ENCODE data around the gene GMFB.
"Not testable (repeated sequence)": the region's sequence is repeated elsewhere in the genome, so short reads cannot be mapped to it uniquely, and the experiment has no call there.

GMFB gene

DNA sequence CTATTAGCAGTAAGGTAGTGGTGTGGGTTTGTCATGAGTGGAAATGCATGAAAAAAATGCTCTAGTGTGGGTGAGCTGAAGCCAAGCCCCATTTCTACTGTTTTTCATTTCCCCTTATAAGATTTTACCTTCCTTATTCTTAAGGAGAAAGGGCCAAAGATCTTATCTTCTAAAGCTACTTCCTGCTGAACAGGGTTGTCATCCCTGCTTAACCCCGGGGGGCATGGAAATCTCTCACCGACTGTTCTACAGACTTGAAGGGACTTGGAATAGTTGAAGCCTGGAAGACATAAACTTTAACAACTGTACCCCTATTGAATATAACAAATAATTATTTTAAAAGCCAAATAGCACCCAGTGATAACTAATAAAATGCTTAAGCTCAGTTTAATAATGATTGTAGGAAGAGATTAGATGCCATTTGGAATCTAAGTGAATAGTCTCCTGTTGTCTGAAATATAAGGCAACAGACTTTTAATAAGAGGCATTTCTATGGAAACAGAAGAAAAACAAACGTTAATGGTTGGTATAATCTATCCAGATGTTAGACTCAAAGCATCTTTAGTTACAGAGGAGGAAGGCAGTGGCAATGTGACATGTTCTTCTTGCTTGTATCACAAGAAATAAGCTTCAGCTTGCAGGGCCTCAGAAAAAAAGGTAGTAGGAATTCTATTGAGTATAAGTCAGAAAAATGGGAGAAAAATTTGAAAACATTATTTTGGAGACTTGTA, 1.8 kb upstream of the GMFB start:
- DNase-seq (ENCODE audit: low read depth), result no peak

DNA sequence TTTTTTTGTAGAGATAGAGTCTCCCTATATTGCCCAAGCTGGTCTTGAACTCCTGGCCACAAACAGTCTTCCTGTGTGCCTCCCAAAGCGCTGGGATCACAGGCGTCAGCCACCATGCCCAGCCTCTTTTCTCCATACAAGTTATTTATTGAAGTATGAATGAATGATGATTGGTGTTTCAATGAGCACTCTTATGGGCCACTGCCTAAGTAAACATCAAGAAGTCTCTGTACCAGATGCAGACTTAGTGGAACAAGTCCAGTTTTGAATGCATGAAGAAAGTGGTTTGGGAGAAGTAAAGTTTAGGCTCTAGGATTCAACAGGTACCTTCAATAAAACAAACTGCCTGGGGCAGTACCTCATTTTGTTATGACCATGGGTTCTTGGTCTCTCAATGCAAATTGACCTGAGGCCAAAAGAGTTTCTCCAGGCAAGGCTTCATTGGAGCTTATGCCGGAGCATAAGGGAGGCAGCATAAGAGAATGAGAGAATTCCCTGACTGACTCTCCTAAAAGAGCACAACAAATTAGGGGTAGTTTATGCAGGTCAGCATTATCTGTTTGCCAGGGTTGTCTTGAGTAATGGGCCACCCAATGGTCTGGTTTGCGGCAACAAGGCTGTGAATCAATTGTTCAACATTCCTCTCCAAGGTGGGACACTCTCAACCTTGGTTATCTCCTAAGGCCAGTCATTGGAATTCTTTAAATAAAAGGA, 1.1 kb upstream of the GMFB start:
- DNase-seq (ENCODE audit: low read depth), result no peak

DNA sequence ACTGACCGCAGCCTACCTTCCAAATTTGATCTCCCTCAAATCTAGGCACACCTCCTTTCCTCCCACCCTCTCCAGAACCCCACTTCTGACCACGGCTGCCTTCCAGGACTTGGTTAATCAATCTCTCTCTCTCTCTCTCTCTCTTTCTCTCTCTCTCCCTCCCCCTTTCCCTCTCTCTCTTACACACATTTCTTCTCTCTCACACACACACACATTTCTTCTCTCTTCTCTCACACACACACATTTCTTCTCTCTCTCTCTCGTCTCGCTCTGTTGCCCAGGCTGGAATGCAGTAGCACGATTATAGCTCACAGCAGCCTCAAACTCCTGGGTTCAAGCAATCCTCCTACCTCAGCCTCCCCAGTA, 521 bp upstream of the GMFB start:
- DNase-seq (ENCODE audit: low read depth), result no peak

DNA sequence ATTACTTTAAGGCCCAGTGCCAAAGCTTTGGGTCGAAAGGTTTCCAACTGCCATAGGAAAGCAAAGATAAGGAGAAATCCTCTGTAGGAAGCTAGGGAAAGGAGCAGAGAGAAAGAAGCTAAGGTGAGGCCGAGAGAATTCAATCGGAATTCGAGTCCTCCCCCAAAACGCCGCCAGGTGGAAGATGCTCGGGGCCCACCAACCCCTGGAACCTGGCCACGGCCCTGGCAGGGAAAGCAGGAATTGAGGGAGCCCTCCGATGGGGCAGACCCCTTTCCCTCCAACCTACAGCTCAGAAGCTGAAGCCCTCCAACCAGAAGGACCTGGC, 498 bp downstream of the GMFB start:
- DNase-seq (ENCODE audit: low read depth), result no peak

DNA sequence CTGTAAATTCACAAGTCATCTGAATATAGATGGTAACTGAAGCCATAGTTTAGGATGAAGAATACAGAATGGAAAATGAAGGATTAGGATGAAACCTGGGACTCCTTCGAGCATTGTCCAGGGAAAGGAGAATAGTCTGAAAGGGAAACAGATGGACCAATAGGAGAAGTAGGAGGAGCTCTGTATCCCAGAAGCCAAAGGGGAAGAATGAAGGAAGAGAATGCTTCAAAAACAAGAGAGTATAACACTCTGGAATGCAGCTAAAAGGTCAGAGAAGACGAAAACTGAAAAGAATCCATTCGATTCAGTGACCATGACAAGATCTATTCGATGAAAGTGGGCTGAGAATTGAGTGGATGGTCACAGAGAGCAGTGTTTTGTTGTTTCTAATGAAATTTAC, 1.0 kb downstream of the GMFB start:
- no peak for DNase-seq (ENCODE audit: low read depth)

DNA sequence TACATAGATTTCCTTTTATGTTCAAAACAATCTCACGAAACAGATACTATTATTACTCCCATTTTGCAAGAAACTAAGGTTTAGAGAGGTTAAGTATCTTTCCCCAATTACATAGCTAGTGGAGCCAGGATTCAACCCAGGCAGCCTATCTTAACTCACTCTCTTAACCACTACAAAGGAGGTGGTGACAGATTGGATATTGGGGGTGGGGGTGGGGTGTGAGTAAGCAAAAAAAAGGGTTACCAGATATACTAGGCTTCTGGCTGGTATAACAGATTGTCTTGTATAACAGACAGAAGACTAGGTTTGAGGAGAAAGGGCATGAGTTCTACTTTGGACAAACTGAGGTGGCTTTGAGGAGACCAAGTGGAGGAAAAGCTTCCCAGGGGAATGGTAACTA, 2.1 kb downstream of the GMFB start:
- no peak for DNase-seq (ENCODE audit: low read depth)

DNA sequence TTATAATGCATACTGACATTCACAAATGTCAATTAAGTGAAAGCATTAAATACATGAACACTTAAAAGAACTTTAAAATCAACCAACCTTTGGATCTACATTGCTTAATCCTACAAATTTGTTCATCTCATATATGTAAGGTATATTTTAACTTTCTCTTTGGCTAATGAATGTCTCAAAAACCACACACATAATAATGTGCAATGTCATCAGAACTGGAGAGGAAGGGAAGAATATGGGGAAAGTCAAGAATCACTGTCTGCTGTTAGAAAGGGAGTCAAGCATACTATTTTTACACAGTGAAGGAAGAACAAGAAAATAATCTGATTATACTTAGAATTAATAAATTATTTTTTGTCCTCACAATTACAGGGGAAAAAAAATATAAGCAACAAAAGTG, 4.9 kb downstream of the GMFB start:
- DNase-seq (ENCODE audit: low read depth), result no peak

DNA sequence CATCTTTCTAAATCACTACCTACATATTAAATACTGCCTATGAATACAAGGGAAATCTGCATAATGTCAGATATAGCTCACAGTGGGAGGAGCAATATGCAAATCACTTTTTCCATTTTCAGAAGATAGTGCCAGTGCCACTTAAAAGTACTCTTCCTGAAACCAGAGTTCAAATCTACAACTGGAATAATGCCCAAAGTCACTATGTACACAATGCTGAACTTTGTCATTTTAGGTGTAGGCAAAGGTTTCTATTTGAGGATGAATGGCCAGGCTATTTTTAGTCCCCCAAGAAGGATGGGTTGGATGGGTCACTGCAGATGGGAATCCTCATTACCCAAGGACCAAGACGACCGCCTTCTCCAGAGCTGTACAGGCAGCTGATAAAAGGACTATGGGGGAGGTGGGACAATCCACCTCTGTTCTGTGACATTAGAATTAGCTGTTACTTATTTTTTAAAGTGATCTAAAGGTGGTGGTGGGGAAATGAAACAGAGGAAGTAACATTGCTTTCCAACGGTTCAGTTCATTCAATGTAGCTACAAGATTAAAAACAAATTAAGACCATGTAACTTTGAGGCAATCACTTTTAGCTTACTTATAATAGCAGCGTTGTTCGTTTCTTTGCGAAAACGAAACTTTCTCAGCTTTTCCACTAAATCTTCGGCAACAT, 5.6 kb downstream of the GMFB start:
- no peak for DNase-seq (ENCODE audit: low read depth)

DNA sequence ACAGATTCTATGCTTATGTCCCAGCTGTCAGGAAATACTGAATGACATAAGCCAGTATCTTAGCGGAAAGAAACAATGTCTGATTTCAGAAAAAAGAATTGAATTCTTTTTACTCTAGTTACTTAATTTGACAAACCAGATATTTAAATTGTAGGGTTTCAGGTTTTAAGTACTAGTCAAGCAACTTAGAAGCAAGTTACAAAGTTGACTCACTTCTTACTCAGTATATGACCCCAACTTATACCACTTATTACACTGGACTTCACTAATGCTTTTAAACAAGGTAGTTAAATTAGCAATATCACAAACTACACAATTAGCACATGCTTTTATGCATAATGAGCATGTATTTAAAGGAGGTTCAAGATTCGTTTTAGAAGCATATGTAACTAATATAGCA, 7.1 kb downstream of the GMFB start:
- DNase-seq (ENCODE audit: low read depth), result no peak

DNA sequence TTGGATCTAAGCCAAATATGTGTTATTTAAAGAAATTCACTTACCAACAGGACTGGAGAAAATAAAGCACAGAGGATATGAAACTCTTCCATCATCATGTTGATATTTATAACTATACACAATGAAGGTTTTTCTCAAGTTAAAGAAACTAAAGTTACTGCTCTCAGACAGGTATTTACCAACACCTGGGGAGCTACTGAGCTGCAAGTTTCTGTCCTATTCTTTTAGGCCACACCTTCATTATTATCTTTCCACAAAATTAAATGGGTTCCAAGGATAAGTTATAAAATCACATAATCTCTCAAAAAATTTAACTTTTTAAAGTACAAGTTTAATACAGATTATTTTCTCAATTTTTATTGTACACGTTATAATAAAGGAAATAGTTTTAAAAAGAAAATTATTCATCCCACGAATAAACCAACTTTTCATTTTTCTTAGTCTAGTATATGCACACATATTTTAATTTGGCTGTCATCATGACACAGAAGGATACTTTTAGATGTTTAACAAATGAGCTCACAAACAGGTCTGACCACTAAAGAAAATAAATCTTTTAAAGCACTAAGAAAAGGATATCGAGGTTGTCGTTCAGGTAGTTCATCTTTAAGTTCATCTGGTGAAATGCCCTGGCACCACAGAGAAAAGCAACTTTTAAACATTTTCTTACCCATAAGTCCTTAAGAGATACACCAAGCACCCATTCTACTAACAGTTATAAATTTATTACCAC, 7.8 kb downstream of the GMFB start:
- no peak for DNase-seq (ENCODE audit: low read depth)

DNA sequence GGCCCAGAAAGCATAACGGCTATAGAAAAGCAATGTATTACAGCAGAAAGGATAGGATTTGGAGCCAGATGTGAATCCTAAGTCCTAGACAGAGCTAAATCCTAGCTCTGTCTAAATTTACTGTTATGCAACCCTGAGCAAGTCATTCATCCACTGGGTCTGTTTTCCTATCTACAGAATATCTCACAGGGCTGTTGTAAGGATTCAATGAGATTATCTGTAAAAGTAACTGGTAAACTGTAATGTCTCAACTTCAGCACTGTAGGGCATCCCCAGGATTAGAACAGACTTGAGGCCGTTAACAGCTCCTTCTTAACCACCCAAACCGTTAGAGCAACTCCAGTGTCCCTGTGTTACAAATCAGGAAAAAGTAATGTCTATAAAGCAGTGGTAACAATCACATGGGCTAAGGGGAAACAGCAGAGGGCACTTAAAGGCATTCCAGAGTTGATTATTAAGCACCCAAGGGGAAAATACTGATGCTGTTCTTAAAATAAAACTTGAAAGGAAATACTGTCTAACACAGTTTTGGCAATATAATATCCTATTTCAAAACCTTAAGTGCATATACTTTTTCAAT, 10.1 kb downstream of the GMFB start:
- DNase-seq (ENCODE audit: low read depth), result no peak

DNA sequence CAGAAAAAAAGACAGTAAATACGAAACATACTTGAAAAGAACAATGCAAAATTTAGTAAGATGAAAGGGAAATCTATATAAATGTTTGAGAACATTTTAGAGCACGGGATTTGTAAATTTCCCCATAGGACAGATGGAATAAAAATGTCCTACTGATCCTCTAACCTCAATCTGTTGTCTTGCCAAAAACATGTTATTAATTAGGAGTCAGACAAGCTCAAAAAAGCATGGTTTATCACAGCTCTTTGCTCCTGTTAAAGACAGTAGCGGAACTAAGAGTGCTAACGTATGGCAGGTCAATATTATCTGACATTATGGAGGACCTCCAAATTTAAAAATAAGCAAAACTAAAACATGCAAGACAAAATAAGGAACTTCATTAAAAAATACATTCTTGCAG, 12.9 kb downstream of the GMFB start:
- no peak for DNase-seq (ENCODE audit: low read depth)

DNA sequence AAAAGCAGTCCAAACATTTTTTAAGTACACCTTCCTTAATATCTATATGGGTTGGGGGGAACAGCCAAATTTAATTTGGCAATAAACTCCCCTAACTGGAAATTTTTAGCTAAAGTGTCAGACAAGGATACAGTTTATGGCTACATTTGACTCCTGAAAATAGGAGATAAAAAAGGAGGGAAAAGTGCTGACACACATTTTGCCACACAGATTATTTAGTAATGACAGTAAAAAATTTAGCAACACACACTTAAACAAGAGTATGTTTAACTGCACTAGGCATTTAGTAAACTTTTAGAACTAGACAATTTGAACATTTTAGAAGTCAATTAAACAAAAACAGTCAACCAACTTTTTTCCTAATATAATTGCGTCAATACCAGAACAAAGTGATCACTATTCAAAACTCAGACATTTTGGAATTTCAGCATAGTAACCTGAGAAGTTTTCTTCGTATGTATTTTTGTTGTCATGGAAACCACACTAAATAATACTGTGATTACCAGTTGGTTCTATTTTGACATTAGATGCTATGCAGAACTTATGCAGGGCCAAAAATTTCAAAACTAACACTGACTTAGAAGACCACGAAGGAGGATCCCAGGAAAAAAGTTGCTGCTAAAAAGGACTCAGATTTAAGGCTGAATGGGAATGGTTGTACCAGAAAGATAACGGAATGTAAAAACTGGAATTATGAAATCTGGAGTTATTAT, 13.4 kb downstream of the GMFB start:
- DNase-seq (ENCODE audit: low read depth), result no peak

DNA sequence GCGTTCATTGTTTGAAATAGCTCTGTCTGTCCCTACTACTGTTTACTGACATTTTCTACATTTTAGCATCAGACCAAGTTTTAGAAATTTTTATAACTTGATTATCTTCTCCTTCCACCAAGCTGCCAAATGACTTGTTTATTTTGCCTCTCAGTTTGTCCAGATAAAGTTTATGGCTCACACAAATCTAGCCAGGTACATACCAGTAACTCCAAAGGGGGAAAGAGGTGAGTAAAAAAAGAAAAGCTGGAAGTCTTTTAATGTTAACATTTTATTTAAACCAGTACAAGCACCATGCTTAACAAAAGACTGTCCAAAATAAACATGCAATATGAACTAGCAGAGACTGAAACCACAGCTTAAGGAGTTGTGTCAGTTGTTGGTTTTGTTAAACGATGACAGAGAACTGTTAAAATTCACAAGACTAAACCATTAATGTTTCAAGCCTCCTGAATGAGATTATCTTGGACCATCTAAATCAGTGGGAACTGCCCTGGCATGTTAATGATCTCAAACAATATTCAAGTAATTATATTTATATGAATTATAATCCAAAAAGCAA, 14.5 kb downstream of the GMFB start:
- DNase-seq (ENCODE audit: low read depth), result no peak

DNA sequence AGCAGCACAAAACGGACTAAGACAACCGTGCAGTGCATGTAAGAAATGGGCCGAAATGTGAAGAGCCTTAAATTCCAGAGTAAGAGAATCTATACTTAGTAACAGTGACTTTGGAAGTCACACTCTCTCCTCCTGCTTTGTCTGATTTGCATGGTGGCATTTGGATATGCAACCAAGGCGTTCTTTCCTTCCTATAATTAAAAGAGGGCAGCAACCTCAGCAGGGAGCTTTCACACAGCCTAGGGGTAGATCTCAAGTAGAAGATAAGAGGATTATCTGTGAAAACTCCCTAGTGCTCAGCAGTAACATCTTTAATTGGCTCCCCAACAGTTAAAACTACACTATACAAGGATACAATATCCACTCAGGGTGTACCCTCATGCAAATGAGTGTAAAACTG, 16.5 kb downstream of the GMFB start:
- DNase-seq (ENCODE audit: low read depth), result no peak

DNA sequence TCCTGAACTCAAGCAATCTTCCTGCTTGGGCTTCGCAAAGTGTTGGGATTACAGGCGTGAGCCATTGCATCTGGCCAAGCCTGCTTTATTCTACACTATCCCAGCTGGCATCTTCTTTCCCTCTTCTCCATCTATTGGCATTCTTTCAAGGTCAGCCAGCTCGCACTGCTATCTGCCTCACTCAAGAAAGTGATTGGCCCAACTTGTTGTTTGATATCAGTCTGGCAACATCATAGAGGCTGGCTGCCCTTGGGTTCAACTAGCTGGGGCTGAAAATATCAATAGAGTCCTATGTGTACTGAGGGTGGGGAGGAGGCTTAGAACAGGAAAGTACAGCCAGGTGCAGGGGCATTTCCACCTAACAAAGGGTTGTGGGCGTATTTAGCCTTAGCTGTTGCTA, 17.1 kb downstream of the GMFB start:
- DNase-seq (ENCODE audit: low read depth), result no peak

DNA sequence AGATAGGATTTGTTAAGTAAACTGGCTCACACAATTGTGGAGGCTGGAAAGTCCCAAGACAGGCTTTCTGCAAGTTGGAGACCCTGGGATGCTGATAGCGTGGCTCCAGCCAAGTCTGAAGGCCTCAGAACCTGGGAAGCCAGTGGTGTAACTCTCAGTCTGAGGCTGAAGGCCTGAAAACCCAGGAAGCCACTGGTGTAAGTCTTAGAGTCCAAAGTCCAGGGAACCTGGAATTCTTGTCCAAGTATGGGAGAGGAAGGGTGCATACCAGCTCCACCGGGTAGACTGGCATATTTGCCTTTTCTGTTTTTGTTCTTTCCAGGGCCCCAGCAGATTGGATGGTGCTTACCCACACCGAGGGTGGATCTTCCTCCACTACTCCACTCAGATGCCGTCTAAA, 18.1 kb downstream of the GMFB start:
- no peak for DNase-seq (ENCODE audit: low read depth)

DNA sequence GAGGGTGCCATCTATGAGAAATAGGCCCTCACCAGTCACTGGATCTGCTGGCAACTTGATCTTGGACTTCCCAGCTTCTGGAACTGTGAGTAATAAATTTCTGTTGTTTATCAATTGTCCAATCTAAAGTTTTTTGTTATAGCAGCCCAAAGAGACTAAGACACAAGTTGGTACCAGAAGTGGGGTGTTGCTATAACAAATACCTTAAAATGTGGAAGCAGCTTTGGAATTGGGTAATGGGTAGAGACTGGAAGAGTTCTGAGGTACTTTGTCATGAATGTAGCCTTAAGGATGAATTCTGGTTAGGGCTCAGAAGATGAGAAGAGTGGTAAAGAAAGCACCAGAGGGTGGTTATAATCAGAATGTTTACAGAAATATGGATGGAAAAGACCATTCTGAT, 21.5 kb downstream of the GMFB start:
- DNase-seq (ENCODE audit: low read depth), result no peak

DNA sequence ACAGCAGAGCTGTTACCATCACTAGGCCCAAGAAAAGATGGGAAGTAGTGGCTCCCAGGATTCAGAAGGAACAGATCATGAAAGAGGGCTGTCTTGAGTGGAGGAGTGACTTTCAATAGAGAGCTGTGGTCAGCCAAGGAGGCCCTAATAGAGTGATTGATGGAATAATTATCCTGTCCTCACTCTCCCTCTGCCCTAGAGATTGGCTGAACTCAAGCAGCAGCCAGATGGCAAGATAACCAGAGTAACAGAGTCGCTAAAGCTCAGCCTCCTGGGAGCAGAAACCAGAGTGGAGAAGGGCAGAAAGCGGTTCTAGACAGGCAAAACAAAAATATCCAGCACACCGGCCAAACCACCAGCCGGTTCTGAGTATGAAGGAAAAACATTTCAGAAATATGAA, 23.1 kb downstream of the GMFB start:
- no peak for DNase-seq (ENCODE audit: low read depth)

DNA sequence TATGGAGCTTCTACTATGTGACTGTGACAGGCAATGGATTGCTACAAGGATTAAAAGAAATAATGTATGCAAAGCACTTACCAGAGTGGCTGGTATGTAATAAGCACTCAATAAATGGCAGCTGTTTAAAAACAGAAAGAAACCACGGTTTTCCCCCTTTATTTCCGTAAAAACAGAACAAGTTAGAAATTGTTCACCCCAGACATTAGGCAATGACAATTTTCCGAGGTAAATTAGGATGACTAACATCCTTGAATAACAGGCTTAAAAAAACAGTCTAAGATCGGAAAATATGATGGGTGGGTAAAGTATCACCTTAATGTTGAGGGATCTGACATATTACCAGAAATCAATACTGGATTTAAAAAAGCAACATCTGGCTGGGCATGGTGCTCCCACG, 26.7 kb downstream of the GMFB start:
- no peak for DNase-seq (ENCODE audit: low read depth)

DNA sequence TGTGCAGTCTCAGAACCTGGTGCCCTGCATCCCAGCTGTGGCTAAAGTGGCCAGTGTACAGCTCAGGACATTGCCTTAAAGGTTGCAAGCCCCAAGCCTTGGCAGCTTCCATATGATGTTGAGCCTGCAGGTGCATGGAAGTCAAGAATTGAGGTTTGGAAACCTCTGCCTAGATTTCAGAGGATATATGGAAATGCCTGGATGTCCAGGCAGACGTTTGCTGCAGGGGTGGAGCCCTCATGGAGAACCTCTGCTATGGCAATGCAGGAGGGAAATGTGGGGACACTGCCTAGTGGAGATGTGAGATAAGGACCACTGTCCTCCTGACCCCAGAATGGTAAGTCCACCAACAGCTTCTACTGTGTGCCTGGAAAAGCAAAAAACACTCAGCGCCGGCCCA, 29.7 kb downstream of the GMFB start:
- DNase-seq (ENCODE audit: low read depth), result no peak

DNA sequence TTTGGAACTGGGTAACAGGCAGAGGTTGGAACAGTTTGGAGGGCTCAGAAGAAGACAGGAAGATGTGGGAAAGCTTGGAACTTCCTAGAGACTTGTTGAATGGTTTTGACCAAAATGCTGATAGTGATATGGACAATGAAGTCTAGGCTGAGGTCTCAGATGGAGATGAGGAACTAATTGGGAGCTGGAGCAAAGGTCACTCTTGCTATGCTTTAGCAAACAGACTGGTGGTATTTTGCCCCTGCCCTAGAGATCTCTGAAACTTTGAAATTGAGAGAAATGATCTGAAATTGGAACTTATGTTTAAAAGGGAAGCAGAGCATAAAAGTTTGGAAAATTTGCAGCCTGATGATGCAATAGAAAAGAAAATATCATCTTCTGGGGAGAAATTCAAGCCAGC, 30.2 kb downstream of the GMFB start:
- DNase-seq (ENCODE audit: low read depth), result not testable (repeated sequence)

All from T follicular helper cell (primary cell).